SH-SY5Y (cell line): ENCODE data around the gene NPR3.

Experiments
- GATA2 ChIP-seq: IDR thresholded peaks from 2 replicates; pipeline ENCODE4 v1.6.1; 2011; ENCODE audit warnings: mild to moderate bottlenecking, low read depth, low read length
- GATA3 ChIP-seq: IDR thresholded peaks from 2 replicates; pipeline ENCODE4 v1.6.1; 2011; ENCODE audit warnings: low read depth, mild to moderate bottlenecking, low read length, moderate library complexity

DNA sequence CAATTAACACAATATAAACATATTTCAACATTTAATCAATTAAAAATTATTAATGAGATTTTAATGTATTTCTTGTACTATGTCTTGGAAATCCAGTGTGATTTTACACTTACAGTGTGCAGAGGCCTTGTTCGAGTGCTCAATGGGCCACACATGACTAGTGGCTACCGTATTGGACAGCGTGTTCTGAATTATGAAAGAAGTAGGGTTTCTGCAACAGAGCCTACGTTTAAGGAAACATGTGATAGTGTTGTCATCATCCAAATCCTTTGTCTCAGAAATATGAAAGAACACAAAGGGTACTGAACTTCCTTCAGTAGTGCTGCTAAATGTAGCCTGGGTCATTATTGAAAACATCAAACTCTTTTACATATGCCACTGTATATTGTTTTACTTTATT is 29.5 kb downstream of the NPR3 start:
- TF ChIP-seq GATA2 = no peak
- no peak for TF ChIP-seq GATA3
